H9 (cell line): ENCODE data around the gene TAGLN3. TPM values are rescaled to one million over a fixed set of nuclear protein-coding genes. Genes with fewer than 3 reads are reported as not detected.

Source experiments
- DNase-seq: peaks from one replicate; pipeline ENCODE4 v3.0.0-alpha.2; 2017
- H2AFZ ChIP-seq: one replicate; pipeline ENCODE4 v1.6.1; 2013; ENCODE audit warnings: mild to moderate bottlenecking, low read length, control low read depth, moderate library complexity
- H2AK5ac ChIP-seq: 2 replicates; pipeline ENCODE4 v1.6.1; 2013; ENCODE audit warnings: low read length, control low read depth, mixed read lengths; ENCODE audit not compliant: insufficient read length
- H2BK120ac ChIP-seq: one replicate; pipeline ENCODE4 v1.6.1; 2013; ENCODE audit warnings: low read depth, mild to moderate bottlenecking, low read length, control low read depth, inconsistent platforms; ENCODE audit not compliant: poor library complexity, severe bottlenecking
- H2BK12ac ChIP-seq: 2 replicates; pipeline ENCODE4 v1.6.1; 2013; ENCODE audit warnings: low read length, control low read depth, mixed read lengths, low read depth; ENCODE audit not compliant: insufficient read length
- H2BK15ac ChIP-seq: 2 replicates; pipeline ENCODE4 v1.6.1; 2013; ENCODE audit warnings: low read depth, low read length, control low read depth
- H2BK20ac ChIP-seq: one replicate; pipeline ENCODE4 v1.6.1; 2013; ENCODE audit warnings: low read depth, mild to moderate bottlenecking, low read length, control low read depth, inconsistent platforms; ENCODE audit not compliant: poor library complexity, severe bottlenecking
- H2BK5ac ChIP-seq: 2 replicates; pipeline ENCODE4 v1.6.1; 2013; ENCODE audit warnings: low read length, control low read depth, mixed read lengths; ENCODE audit not compliant: insufficient read length
- H3K14ac ChIP-seq: 2 replicates; pipeline ENCODE4 v1.6.1; 2013; ENCODE audit warnings: low read length, control low read depth; ENCODE audit not compliant: insufficient read depth
- H3K18ac ChIP-seq: 2 replicates; pipeline ENCODE4 v1.6.1; 2013; ENCODE audit warnings: low read depth, mild to moderate bottlenecking, mixed read lengths, low read length, control low read depth; ENCODE audit not compliant: insufficient read length
- H3K23ac ChIP-seq: 2 replicates; pipeline ENCODE4 v1.6.1; 2013; ENCODE audit warnings: low read length, control low read depth, mixed read lengths, low read depth; ENCODE audit not compliant: insufficient read length
- H3K23me2 ChIP-seq: 2 replicates; pipeline ENCODE4 v1.6.1; 2013; ENCODE audit warnings: low read depth, mild to moderate bottlenecking, mixed read lengths, low read length, control low read depth; ENCODE audit not compliant: insufficient read length, poor library complexity, severe bottlenecking
- H3K27ac ChIP-seq: 2 replicates; pipeline ENCODE4 v1.5.1; 2013; ENCODE audit warnings: low read length, control low read depth, mixed read lengths, low read depth; ENCODE audit not compliant: insufficient read length
- H3K27me3 ChIP-seq: 2 replicates; pipeline ENCODE4 v1.6.1; 2013; ENCODE audit warnings: low read length, control low read depth, inconsistent platforms; ENCODE audit not compliant: insufficient read depth
- H3K4ac ChIP-seq: 2 replicates; pipeline ENCODE4 v1.6.1; 2013; ENCODE audit warnings: low read depth, mild to moderate bottlenecking, control low read depth, inconsistent platforms, low read length, moderate library complexity
- H3K4me1 ChIP-seq: 2 replicates; pipeline ENCODE4 v1.6.1; 2013; ENCODE audit warnings: low read length, control low read depth, inconsistent platforms; ENCODE audit not compliant: insufficient read depth
- H3K4me2 ChIP-seq: 2 replicates; pipeline ENCODE4 v1.6.1; 2013; ENCODE audit warnings: low read length, control low read depth, mixed read lengths; ENCODE audit not compliant: insufficient read length, insufficient read depth
- H3K56ac ChIP-seq: 2 replicates; pipeline ENCODE4 v1.6.1; 2013; ENCODE audit warnings: low read depth, mild to moderate bottlenecking, mixed read lengths, low read length, control low read depth; ENCODE audit not compliant: insufficient read length
- H3K79me1 ChIP-seq: 2 replicates; pipeline ENCODE4 v1.6.1; 2013; ENCODE audit warnings: low read depth, mild to moderate bottlenecking, moderate library complexity, low read length, control low read depth, inconsistent platforms; ENCODE audit not compliant: insufficient read depth, poor library complexity, severe bottlenecking
- H3K79me2 ChIP-seq: 2 replicates; pipeline ENCODE4 v1.6.1; 2013; ENCODE audit warnings: low read length, control low read depth, inconsistent platforms; ENCODE audit not compliant: insufficient read depth
- H3K9ac ChIP-seq: 2 replicates; pipeline ENCODE4 v1.6.1; 2013; ENCODE audit warnings: low read length, control low read depth, mixed read lengths; ENCODE audit not compliant: insufficient read length; ENCODE audit errors: extremely low read depth
- H3K9me3 ChIP-seq: one replicate; pipeline ENCODE4 v1.6.1; 2013; ENCODE audit warnings: low read depth, low read length, inconsistent platforms; ENCODE audit not compliant: control insufficient read depth
- H3T11ph ChIP-seq: one replicate; pipeline ENCODE4 v1.6.1; 2013; ENCODE audit warnings: mild to moderate bottlenecking, low read length, control low read depth, inconsistent platforms
- H4K20me1 ChIP-seq: one replicate; pipeline ENCODE4 v1.6.1; 2013; ENCODE audit not compliant: control insufficient read depth, insufficient read length, insufficient read depth
- H4K5ac ChIP-seq: 2 replicates; pipeline ENCODE4 v1.6.1; 2013; ENCODE audit warnings: low read depth, mild to moderate bottlenecking, mixed read lengths, low read length, control low read depth; ENCODE audit not compliant: insufficient read length
- H4K8ac ChIP-seq: replicated peaks from 2 replicates; pipeline ENCODE4 v1.6.1; 2013; ENCODE audit warnings: low read length, control low read depth, mixed read lengths, low read depth; ENCODE audit not compliant: insufficient read length
- H4K91ac ChIP-seq: 2 replicates; pipeline ENCODE4 v1.6.1; 2013; ENCODE audit warnings: low read depth, mild to moderate bottlenecking, moderate library complexity, mixed read lengths, low read length, control low read depth; ENCODE audit not compliant: insufficient read length
- H3K27ac Mint-ChIP-seq, 3 experiments: 2 replicates in 2 of 3; 3 replicates in 1 of 3; pipeline ENCODE4 v1.8.0; 2020 to 2021; ENCODE audit warnings: mixed read lengths in 3 of 3, mild to moderate bottlenecking in 1 of 3, moderate library complexity in 1 of 3
- H3K27me3 Mint-ChIP-seq: 2 replicates; pipeline ENCODE4 v1.8.0; 2021; ENCODE audit warnings: low read depth, mild to moderate bottlenecking, moderate library complexity, mixed read lengths
- H3K36me3 Mint-ChIP-seq, 3 experiments: 2 replicates in 2 of 3; 3 replicates in 1 of 3; pipeline ENCODE4 v1.8.0; 2020 to 2021; ENCODE audit warnings: low read depth in 3 of 3, mixed read lengths in 3 of 3; ENCODE audit not compliant: insufficient read depth in 1 of 3
- H3K4me1 Mint-ChIP-seq, 2 experiments: 2 replicates each; pipeline ENCODE4 v1.8.0; 2020; ENCODE audit warnings: mixed read lengths in 2 of 2
- H3K4me3 Mint-ChIP-seq, 2 experiments: 2 replicates in 1 of 2; 3 replicates in 1 of 2; pipeline ENCODE4 v1.8.0; 2020 to 2021; ENCODE audit warnings: mild to moderate bottlenecking in 2 of 2, mixed read lengths in 2 of 2, moderate library complexity in 1 of 2
- H3K9me3 Mint-ChIP-seq, 2 experiments: 2 replicates in 1 of 2; 3 replicates in 1 of 2; pipeline ENCODE4 v1.8.0; 2020; ENCODE audit warnings: mild to moderate bottlenecking in 2 of 2, mixed read lengths in 2 of 2, moderate library complexity in 1 of 2
- CTCF ChIP-seq: fragments of 200-600 bp; sonication (generic); conservative IDR thresholded peaks from 3 replicates; pipeline ENCODE4 v1.8.0; 2021; ENCODE audit warnings: antibody characterized with exemption, mild to moderate bottlenecking
- WGBS: extraction: QIAGEN DNeasy Blood & Tissue Kit; methylation state at CpG from one replicate; pipeline ENCODE4 v1.1.7; 2013; ENCODE audit warnings: missing lambda C conversion rate, low lambda C conversion rate, mixed read lengths; ENCODE audit not compliant: insufficient read length; ENCODE audit errors: extremely low coverage; 5-methylcytosine and 5-hydroxymethylcytosine counted together
- total RNA-seq: library from RNA; stranded (reverse); gene quantifications from 2 replicates; pipeline ENCODE4 v1.2.1, GENCODE V29; 2021

TAGLN3 gene
- total RNA-seq, 1 experiment from 2014 or later, result 6.4 TPM

- Histone ChIP-seq H3K23ac (no peak overlapping the region), H3K79me2 (no peaks in the 10 kb centered on the region), H3K9me3 (no peaks in the 10 kb centered on the region), H3K79me1 (no peaks in the 10 kb centered on the region), H3K27ac (no peak overlapping the region), H3K14ac (no peak overlapping the region), H3K4me2 (peak overlapping the region; percentile 66), H2BK5ac (no peak overlapping the region), H2AK5ac (no peak overlapping the region), H2AFZ (no peak overlapping the region), H3K27me3 (no peaks in the 10 kb centered on the region), H3K4ac (no peak overlapping the region), H4K91ac (no peak overlapping the region), H3K23me2 (peaks cover 3% of the 10 kb centered on the region), H4K5ac (no peak overlapping the region), H3K9ac (peak overlapping the region; percentile 61), H3K56ac (no peak overlapping the region), H2BK120ac (no peak overlapping the region), H3K4me1 (no peaks in the 10 kb centered on the region), H4K8ac (no peak overlapping the region), H2BK15ac (no peak overlapping the region), H2BK12ac (no peak overlapping the region), H2BK20ac (no peak overlapping the region), H3K18ac (no peak overlapping the region), H3T11ph (no peak overlapping the region), H4K20me1 (no peaks in the 10 kb centered on the region)
- no CpG with 5 or more reads among the region's 5 CpGs for WGBS
- TF ChIP-seq CTCF, result no peak
- Mint-ChIP-seq H3K9me3 (no peaks in the 10 kb centered on the region), H3K27ac (no peak overlapping the region), H3K4me3 (peak overlapping the region; percentile 87 to 88), H3K4me1 (peaks cover 7 to 12% of the 10 kb centered on the region in 2 experiments), H3K27me3 (no peaks in the 10 kb centered on the region), H3K36me3 (peaks cover 0 to 5% (median 4%) of the 10 kb centered on the region in 3 experiments; a peak in 3 of 7 replicates)
- DNase-seq, result no peak
Measured at GRCh38 chr3:111979434-111980038, 19.2 kb upstream of the TAGLN3 start.
